DMS 273 (cell line): ENCODE results near the gene ZNF888.
"Not testable (repeated sequence)": the region's sequence is repeated elsewhere in the genome, so short reads cannot be mapped to it uniquely, and the experiment has no call there.

Source experiments
- DNase-seq: peaks from one replicate; lab custom pipeline; 2025; ENCODE audit not compliant: unreplicated experiment; lab: John Stamatoyannopoulos, UW

Gene ZNF888

DNA sequence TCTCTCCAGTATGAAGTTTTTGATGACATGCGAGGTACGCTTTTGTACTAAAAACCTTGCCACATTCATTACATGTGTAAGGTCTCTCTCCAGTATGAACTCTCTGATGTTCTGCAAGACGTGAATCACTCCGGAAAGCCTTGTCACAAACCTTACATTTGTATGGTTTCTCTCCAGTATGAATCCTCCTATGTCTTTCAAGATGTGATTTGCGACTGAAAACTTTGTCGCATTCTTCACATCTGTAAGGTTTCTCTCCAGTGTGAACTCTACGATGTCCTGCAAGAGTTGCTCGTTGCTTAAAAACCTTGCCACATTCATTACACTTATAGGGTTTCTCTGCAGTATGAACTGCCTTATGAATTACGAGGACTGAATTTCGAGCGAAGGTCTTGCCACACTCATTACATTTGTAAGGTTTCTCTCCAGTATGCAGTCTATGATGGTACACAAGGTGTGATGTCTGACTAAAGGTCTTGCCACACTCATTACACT is 42.3 kb downstream of the ZNF888 start:
- DNase-seq = no peak

GRCh38 chr19:52872996-52873395 is 50.2 kb downstream of the ZNF888 start:
- DNase-seq = not testable (repeated sequence)

DNA sequence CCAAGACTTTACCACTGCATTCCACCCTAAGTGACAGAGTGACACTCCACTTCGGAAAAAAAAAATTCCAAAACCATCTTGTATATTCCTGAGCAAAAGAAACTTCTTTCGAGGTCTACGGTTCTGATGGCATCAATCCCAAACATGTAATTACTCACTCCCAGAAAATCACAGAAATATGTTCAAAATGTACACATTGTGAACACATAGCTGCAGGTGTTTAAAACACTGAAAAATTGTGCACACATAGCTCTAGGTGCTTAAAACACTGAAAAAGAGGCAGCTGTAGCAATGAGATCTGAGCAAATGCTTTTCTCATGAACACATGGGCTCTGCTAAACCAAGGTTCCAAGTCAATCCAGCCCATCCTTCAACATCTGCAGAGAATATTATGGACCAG is 51.8 kb downstream of the ZNF888 start:
- no peak for DNase-seq

- DNase-seq = not testable (repeated sequence)
These were observed 55.2 kb downstream of the ZNF888 start for GRCh38 chr19:52868031-52868430.

DNA sequence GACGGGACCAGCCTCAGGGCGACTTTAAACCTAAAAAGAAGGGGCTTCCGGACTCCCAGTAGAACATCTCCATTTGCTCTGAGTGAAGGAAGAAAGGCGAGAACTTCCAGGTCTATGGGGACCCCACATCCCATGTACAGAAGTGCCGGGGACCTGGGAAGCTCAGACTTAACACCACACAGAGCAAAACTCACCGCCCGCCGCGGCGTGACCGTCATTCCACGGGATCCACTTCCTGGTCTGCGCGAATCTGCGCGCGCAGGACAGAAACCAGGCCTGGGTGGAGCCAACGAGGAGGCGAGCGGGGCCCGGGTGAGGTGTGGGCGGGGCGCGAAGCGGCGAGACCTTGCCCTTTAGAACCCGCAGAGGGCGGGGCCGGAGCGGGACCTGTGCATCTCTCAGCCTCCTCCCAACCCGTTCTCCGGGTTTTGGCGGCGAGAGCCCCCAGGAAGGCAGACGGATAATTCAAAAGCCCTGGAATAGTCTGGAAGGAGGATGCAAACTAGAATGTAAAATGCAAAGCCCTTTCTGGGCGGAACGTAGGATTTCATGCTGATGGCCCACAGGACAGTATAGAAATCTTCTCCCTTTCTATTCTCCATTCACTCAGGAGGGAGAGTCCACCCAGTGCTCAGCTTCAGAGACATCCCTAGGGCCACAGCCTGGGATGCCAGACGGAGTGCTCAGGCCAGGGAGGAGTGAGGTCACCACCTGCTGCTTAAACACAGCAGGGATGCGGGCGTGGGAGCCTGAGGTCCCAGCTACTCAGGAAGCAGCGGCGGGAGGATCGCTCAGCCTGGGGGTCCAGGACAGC is 65.6 kb downstream of the ZNF888 start, which contains the start of gene ZNF468:
TSS of gene ZNF468 (minus strand) at position 242 of the 814 bp plus-strand sequence. CDS start 3,347 bp downstream, outside the sequence.
- peak; percentile 83 for DNase-seq

DNA sequence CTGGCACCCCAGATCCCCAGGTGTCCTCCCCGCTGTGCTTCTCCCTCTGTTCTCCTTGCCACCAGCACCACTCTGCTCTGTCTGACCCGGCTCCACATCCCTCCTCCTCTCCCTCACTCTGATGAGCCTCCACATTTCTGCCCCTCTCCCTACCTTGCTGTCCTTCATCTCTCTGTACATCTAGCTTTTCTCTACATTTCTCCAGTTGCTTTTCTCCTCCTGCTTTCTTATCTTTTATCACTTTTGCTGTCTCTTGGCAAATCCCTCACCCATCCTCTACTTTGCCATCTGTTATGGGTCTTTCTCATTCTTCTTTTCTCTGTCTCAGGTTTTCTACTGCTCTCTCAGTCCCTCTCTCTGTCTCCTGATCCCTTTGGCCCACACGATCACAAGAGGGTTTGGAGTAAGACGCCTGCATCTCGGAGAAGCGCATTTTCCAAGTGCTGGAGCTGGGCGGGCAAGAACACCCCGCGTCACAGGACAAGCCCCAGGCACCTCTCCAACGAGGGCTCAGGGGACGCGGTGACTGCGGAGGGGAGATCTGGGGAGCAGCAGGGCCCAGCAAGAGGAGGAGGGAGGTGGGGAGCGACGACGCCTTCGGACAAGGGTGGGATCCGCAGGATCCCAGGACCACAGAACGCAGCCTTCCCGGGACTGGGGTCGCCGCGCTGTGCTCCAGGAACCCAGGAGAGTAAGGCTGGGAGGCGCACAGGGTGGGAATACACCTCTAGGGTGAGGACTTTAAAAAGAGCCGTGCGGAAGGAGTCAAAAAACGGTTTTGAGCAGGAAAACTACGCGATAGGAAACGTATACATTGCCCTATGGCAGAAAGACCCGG is 66.5 kb downstream of the ZNF888 start:
- peak; percentile 57 for DNase-seq
